Femur (tissue), 1 donor: ENCODE results near the gene PRKAG1.

Source experiments
- DNase-seq: peaks from one replicate; pipeline ENCODE4 v3.0.0-alpha.2; 2017

PRKAG1 gene

GRCh38 chr12:48980389-48980952 is 38.1 kb downstream of the PRKAG1 start:
- no peak for DNase-seq

DNA sequence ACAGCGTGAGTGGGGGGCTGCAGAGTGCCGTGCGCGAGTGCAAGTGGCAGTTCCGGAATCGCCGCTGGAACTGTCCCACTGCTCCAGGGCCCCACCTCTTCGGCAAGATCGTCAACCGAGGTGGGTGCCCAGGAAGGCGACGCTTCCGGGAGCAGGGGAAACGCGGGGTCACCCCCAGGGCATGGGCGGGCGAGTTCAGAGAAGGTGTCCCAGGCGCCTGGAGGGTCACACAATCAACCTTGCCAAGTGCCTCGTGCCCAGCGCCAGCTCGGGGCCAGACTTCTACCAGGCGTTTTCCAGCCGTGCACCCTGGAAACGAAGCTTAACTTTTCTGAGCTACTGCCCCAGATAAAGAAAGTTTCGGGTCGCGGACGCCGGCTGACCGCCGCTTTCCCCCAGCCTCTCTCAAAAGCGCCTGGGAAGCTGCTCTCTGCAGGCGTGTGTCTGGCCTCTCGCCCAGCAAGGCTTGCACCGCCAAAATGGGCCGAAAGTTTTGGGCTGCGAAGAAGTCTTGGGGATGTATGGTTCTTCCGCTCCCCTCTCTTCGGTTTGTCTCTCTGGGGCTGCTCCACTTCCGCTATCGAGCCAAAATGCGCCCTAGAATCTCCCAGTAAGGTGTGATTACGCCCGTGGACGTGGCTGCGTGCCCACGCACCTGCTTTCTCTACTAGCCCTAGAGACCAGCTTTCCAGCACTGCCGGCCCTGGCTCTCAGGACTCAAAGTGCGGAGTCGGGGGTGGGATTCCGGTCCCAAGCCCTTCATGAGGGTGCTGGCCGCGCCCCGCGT is 38.8 kb downstream of the PRKAG1 start:
- DNase-seq, result peak; percentile 68

DNA sequence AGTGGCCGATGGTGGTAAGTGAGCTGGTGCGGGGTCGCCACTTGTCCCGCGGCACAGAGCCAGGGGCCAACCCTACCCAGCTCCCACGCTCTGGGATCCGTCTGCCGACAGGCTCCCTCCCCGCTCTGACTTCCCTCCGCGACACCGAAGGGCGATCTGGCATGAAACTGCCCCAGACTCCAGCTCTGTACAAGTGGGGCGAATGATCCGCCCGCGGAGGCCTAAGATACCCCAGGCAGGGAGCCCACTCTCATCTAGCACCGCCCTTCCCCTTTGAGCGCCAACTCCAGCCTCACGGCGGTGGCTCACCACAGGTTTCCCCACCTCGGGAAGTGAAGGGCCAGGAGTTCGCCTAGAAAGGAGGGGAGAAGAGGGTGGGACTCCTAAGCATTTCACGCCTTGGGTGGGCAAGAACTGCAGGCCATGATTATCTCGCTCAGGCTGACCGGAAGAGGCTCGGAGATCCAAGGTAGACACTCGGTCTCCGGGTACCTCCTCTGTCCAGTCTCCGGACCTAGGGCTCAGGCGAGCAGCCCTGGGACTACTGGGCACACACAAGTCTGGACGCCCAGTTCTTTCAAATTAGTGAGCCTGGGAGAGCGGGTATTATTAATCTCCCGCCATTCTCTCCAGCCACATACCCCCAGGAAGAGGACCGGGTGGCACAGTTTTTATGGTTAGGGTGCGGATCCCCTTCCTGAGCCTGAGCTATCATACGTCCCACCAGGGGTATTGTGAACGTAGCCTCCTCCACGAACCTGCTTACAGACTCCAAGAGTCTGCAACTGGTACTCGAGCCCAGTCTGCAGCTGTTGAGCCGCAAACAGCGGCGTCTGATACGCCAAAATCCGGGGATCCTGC is 39.6 kb downstream of the PRKAG1 start:
- DNase-seq, result no peak

- DNase-seq, result no peak
These were observed 40.3 kb downstream of the PRKAG1 start, which contains the start of gene WNT1 for GRCh38 chr12:48978291-48978740. Gene WNT1 (plus strand): TSS chr12:48978322. CDS start chr12:48978651, 329 bp downstream.

DNA sequence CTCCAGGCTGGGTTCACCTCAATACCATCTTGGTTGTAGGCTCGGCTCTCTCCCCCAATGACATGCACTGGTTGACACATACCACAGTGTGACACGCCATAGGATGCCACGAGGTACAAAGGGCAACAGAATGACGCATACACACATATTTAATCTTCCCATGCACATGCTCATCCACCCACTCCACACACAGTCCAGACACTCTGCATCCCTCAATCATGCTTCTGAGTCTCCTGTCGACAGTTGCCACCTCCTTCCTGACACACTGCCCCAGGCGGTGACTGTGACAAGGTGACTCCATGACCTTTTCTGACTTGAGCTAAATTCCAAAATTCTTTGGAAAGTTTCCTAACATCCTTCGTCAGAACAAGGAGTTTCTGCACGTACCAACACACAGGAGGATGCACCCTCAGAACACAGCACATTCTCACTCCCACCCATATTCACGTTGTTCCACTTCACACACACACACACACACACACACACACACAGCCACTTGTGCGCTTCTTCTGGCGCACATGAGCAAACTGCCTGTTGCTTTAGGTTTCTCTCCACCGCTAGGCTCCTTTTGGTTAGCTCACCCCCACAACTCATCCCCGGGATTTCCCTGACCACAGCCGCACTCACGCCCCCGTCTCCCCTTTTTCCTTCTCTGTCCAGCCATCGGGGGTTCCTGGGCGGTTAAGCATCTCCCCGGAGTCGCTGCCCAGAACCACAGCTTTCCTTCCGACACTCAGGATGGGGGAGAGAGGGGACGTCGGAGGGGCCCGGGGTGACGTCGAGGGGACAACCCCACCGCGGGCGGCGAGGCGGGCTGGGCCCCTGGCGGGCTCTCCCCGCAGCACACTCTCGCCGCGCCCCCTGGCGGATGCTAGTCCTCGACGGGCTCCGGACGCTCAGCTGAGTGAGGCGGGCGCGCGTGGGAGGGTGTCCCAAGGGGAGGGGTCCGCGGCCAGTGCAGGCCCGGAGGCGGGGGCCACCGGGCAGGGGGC is 41.0 kb downstream of the PRKAG1 start:
- peak; percentile 72 for DNase-seq

DNA sequence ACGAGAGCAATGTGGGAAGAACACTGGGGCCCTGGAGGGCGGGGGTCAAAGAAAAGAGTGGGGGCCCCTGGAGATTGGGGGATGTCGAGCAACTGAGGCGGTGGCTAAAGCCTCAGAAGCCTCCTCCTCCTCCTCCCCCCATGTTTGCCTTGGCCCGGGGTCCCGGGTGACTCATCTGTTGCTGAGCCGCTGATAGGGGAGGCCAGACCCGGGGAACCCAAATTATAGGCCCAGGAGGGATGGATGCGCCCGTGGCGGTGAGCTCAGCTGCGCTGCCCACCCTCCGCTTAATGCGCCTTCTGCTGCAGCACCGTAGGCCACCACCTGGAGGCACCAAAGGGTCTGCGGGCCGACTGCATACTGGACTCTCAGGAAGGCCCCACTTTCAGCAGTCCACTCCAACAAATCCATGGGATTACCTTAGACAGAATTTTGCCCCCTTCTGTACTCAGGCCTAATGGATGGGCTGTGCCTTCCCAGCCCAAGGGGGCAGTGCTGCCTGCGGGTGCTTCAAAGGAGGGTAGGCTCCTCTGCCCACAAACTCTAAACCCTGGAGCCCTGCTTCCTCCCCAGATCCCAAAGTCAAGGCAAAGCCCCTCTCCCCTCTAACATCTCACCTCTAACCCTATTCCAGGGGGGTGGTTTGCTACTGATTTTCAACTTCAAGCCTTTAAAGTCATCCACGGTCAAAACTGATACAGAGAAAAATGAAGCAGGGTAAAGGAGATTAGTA is 44.5 kb downstream of the PRKAG1 start:
- DNase-seq, result peak; percentile 77

- no peak for DNase-seq
These were observed 45.0 kb downstream of the PRKAG1 start for GRCh38 chr12:48973531-48973930.

- no peak for DNase-seq
These were observed 45.6 kb downstream of the PRKAG1 start for GRCh38 chr12:48972952-48973483.

GRCh38 chr12:48972213-48972951 is 46.2 kb downstream of the PRKAG1 start:
- peak; percentile 60 for DNase-seq

DNA sequence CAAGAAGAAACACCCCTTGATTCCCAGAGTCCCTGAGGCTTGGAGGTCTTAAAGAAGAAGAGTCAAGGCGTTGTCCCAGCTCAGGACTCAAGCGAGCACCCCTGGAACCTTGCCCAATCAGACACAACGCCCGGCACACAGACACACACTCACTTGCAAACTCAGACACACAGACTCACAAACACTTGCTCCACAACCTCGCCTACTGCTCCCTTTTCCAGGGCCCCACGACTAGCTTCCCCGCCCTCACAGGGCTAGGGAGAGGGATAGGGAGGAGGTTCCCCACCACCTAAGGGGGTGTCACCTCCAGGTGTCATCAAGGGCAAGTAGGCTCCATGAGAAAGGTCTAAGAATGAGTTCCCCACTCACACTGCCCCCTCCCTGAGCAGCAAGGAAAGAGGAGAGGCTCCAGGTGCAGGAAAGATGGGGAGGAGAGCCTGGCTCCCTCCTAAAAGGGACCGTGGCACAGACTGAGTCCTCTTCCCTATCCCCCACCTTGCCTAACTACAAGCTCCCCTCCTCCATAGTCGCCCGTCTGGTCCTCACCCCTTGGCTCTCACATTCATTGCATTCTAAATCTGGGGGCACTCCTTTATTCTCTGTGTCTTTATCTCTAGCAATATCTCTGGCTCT is 47.8 kb downstream of the PRKAG1 start:
- no peak for DNase-seq

DNA sequence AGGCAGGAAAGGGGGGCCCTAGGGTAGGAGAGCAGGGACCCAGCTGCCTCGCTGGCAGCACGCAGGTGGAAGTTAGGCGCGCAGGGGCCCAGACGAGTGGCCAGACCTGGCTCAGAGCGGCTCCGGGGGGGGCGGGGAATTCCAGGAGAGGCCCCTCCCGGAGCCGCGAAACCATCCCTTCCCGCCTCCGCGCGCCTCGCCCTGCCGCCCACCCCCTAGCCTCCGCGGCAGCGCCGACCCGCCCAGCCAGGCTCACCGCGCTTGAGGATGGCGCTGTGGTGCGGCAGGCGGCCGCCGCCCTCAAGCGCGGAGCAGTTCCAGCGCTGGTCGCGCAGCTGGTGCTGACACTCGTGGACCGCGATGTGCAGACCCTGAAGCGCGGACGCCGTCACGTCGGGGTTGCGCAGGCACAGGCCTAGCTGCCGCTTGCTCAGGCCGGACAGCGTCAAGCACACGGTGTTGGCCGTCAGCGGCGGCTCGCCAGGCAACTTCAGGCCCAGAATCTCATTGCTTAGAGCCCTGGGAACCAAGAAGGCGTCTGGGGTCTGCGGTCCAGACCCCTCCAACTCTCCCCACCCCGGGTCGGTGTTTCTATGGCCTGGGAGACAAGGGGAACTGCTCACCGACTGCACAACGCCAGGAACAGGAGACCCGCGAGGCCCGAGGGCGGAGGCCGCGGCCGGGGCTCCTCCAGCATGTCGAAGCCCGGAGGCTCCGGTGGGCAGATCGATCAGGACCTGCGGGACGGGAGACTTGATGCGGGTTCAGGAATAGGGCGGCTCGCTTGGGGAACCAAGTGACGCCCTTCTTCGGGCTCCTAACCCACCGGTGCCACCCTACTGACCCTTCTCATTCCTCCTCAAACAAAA is 48.5 kb downstream of the PRKAG1 start:
- DNase-seq, result no peak

GRCh38 chr12:48969160-48969771 is 49.3 kb downstream of the PRKAG1 start:
- no peak for DNase-seq

DNA sequence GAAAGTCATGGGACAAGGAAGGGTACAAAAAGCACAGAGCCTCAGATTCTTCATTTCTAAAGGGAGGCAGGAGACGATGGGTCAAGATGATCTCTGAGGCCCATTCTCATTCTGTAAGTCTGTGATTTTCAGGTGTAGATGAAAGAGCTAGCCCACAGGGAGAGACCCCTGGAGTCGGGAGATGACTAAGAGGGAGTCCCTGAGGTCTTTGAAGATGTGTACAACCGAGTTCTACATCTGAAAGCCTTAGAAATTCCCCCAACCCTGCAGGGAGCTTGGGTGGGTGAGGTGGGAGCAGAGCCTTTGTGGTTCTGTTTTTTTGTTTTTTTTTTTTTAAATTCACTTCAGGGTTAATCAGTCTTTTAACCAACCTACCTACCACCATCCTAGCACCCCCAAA is 50.1 kb downstream of the PRKAG1 start:
- DNase-seq, result no peak

- DNase-seq, result no peak
These were observed 50.6 kb downstream of the PRKAG1 start for GRCh38 chr12:48967991-48968390.

GRCh38 chr12:48966177-48966895 is 52.2 kb downstream of the PRKAG1 start:
- DNase-seq, result peak; percentile 24

DNA sequence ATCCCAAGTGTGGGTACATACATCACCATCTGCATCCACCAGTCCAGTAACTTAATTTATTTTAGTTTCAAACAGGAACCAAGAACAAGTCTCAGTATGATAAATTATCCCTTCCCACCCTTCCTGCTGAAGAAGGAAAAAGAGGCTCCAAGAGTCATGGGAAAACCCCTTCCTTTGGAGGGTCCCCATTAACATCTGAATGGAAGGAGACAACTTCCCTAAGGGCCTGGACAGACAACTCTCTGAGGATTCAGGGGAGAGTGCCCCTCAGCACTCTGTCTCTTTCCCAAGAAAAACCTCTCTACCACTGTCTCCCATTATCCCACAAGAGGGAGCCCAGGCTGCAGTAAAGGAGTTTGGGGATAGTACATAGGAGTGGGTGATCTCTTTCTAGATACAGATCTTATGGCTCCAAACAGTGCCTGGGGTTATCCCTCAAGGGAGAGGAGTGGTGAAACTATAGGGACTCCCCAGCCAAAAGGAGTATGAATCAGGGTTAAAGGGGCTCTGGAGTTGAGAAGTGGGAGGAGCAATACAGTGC is 53.2 kb downstream of the PRKAG1 start:
- no peak for DNase-seq

DNA sequence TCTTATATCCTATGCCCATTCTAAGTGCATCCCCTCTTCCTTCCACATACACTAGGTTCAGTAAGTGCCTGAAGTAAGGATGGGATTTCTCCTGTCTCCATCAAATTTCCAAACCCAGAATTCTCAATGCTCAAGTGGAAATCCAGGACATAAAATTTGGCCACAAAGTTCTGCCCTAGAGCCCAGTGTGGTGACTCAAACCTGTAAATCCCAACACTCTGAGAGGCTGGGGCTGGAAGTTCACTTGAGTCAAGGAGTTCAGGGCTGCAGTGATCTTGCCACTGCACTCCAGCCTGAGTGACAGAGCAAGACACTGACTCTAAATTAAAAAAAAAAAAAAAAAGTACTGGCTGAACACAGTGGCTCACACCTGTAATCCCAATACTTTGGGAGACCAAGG is 56.8 kb downstream of the PRKAG1 start:
- no peak for DNase-seq
